ENCODE results near the gene SPAG16. TPM values are rescaled to one million over a fixed set of nuclear protein-coding genes. Genes with fewer than 3 reads are reported as not detected.

The SPAG16 gene
- total RNA-seq, 3 donors from 2014 or later, result 25.3 to 42.0 (median 41.7) TPM

GRCh38 chr2:213416832-213417231, 132.6 kb downstream of the SPAG16 start:
- intact Hi-C loops (cut with DNase I; ENCODE audit: low total_unique reads), result no loop called here
- Histone ChIP-seq H3K27me3 (no peaks in the 10 kb centered on the region), H3K4me1 (no peaks in the 10 kb centered on the region), H3K36me3 (no peaks in the 10 kb centered on the region), H3K9me3 (no peaks in the 10 kb centered on the region), H3K27ac (no peak overlapping the region), H3K4me3 (no peak overlapping the region)
- TF ChIP-seq POLR2AphosphoS5 (IDR thresholded peaks at IDR 0.05) (no peak), POLR2A (IDR thresholded peaks at IDR 0.05) (no peak), CTCF (IDR thresholded peaks at IDR 0.05) (no peak)
- DNase-seq (ENCODE audit: low spot score in 2 of 2), result no peak

GRCh38 chr2:213419980-213420379, 135.7 kb downstream of the SPAG16 start:
- intact Hi-C loops (cut with DNase I; ENCODE audit: low total_unique reads), result no loop called here
- DNase-seq (ENCODE audit: low spot score in 2 of 2), result no peak
- no peak for TF ChIP-seq CTCF (IDR thresholded peaks at IDR 0.05)
- TF ChIP-seq POLR2AphosphoS5 (IDR thresholded peaks at IDR 0.05), result no peak
- TF ChIP-seq POLR2A (IDR thresholded peaks at IDR 0.05), result no peak

GRCh38 chr2:213420828-213421385, 136.6 kb downstream of the SPAG16 start:
- intact Hi-C loops (cut with DNase I; ENCODE audit: low total_unique reads), result no loop called here
- no peaks in the 10 kb centered on the region for H3K27me3 ChIP-seq
- no peaks in the 10 kb centered on the region for H3K9me3 ChIP-seq
- no peak for DNase-seq (ENCODE audit: low spot score in 2 of 2)
- H3K36me3 ChIP-seq, result no peaks in the 10 kb centered on the region
- no peaks in the 10 kb centered on the region for H3K4me1 ChIP-seq
- no peak overlapping the region for H3K27ac ChIP-seq
- no peak overlapping the region for H3K4me3 ChIP-seq
- TF ChIP-seq POLR2AphosphoS5 (IDR thresholded peaks at IDR 0.05) (no peak), CTCF (IDR thresholded peaks at IDR 0.05) (no peak), POLR2A (IDR thresholded peaks at IDR 0.05) (no peak)

More at GRCh38 chr2:213419980-213420379, 135.7 kb downstream of the SPAG16 start:
- Histone ChIP-seq H3K27me3 (no peaks in the 10 kb centered on the region), H3K27ac (no peak overlapping the region), H3K9me3 (no peaks in the 10 kb centered on the region), H3K36me3 (no peaks in the 10 kb centered on the region), H3K4me3 (no peak overlapping the region), H3K4me1 (no peaks in the 10 kb centered on the region)

- no peaks in the 10 kb centered on the region for H3K36me3 ChIP-seq
- H3K9me3 ChIP-seq, result no peaks in the 10 kb centered on the region
- TF ChIP-seq CTCF (IDR thresholded peaks at IDR 0.05) (no peak), POLR2AphosphoS5 (IDR thresholded peaks at IDR 0.05) (no peak), POLR2A (IDR thresholded peaks at IDR 0.05) (no peak)
- intact Hi-C loops (cut with DNase I; ENCODE audit: low total_unique reads), result no loop called here
- no peak overlapping the region for H3K4me3 ChIP-seq
- H3K27ac ChIP-seq, result no peak overlapping the region
- H3K4me1 ChIP-seq, result no peaks in the 10 kb centered on the region
- no peaks in the 10 kb centered on the region for H3K27me3 ChIP-seq
- no peak for DNase-seq (ENCODE audit: low spot score in 2 of 2)
Measured at GRCh38 chr2:213422211-213422610, 137.9 kb downstream of the SPAG16 start.

- intact Hi-C loops (cut with DNase I; ENCODE audit: low total_unique reads), result no loop called here
- H3K36me3 ChIP-seq, result no peaks in the 10 kb centered on the region
- H3K9me3 ChIP-seq, result peaks cover 3 to 5% of the 10 kb centered on the region in 2 donors
- TF ChIP-seq POLR2AphosphoS5 (IDR thresholded peaks at IDR 0.05) (no peak), CTCF (IDR thresholded peaks at IDR 0.05) (no peak), POLR2A (IDR thresholded peaks at IDR 0.05) (no peak)
- no peak overlapping the region for H3K4me3 ChIP-seq
- no peak for DNase-seq (ENCODE audit: low spot score in 2 of 2)
- H3K27ac ChIP-seq, result no peak overlapping the region
- H3K27me3 ChIP-seq, result no peaks in the 10 kb centered on the region
- no peaks in the 10 kb centered on the region for H3K4me1 ChIP-seq
Measured at GRCh38 chr2:213425618-213426017, 141.4 kb downstream of the SPAG16 start.

Data from breast epithelium (tissue), 4 donors.